Measurements from ENCODE around the gene PRKAR1B.
A peak's percentile ranks its signal among the peaks of the same experiment; 100 is the strongest.

The PRKAR1B gene

DNA sequence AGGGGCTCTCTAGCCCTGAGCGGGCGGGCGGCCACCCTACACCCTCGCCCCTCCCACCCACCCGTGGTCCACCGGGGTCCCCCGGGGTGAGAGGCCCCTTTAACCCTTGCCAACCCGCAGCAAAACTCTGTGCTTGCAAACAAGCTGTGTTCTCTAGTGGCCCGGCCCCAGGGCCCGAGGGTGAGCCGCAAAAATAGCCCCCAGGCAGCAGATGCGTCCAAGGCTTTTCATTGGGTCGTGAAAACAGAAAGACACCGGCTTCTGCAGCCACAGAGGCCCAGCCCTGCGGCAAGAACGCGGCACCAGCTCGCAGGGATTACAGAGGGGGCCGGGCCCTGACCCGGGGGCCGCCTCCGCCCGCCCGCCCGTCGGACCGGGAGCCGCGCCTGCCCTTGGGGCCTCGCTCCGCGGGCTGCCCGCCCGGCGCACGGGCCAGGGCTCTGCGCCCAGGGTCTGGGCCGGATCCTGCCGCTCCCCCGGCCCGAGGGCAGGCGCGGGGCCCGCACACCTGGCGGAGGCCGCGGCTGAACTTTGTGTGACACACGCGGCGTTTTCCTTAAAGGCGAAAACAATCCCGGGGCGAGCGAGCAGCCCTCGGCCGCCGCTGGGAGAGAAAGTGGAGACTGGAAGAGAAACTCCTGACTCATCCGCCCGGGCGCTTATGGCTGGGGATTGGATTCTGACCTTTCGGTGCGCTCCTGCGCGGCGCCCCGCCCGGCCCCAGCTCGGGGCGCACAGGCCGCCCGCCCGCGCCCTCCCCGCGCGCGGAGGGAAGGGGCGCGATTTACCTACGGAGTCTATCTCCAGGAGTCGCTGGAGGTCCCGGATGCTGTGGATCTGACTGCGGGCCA lies 210.2 kb downstream of the PRKAR1B start:
- H3K4me3 ChIP-seq (ENCODE audit: low read length), result peak overlapping the region; percentile 80
- H3K4me1 ChIP-seq (ENCODE audit: control insufficient read depth, insufficient read depth, low read length), result peaks cover 10% of the 10 kb centered on the region
- peak overlapping the region; percentile 51 for H3K27ac ChIP-seq (ENCODE audit: low read depth, low read length)
- H3K36me3 ChIP-seq (ENCODE audit: control insufficient read depth, insufficient read depth, low read length), result peaks cover 2% of the 10 kb centered on the region
- peaks cover 5% of the 10 kb centered on the region for H3K27me3 ChIP-seq (ENCODE audit: control insufficient read depth, insufficient read depth, low read length)
- H3K9ac ChIP-seq (ENCODE audit: low read length), result no peak overlapping the region

DNA sequence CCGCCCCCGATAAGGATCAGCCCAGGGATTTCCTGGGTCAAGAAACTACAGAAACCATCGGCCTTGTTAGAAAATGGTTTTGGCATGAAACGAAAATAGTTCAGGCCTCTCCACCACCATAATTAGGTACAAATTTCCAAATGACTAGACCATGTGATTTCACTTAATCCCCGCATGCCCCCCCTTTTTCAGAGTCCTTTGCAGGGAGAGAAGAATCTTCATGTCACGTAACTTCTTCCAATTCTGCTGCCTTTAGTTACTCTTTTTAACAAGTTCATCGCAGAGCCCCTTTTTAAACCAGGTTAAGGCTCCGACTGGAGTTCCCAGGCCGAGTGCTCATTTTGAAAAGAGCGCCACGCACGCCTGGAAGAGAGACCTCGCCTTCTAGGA lies 210.9 kb downstream of the PRKAR1B start:
- no peak overlapping the region for H3K4me3 ChIP-seq (ENCODE audit: low read length)
- H3K36me3 ChIP-seq (ENCODE audit: control insufficient read depth, insufficient read depth, low read length), result peaks cover 7% of the 10 kb centered on the region
- peaks cover 10% of the 10 kb centered on the region for H3K4me1 ChIP-seq (ENCODE audit: control insufficient read depth, insufficient read depth, low read length)
- H3K27me3 ChIP-seq (ENCODE audit: control insufficient read depth, insufficient read depth, low read length), result peaks cover 5% of the 10 kb centered on the region
- H3K27ac ChIP-seq (ENCODE audit: low read depth, low read length), result no peak overlapping the region
- no peak overlapping the region for H3K9ac ChIP-seq (ENCODE audit: low read length)

DNA sequence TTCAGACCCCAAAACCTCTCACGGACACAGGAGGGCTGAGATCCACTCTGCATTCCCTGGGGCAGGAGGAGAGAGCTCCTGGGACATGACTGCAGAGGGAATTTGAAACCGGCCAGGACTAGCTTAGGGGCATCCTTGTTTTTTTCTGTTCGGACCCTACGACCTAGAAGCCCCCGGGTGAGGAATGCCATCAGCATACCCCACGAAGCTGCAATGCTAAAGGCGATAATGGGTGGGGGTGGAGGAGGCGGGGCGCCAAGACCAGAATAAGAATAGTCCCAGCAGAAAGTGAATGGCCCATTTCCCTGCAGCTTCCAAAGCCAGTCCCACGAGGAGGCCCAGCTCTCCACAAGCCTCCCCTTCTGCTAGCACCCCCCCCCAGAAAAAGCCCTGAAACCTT lies 211.5 kb downstream of the PRKAR1B start:
- H3K4me1 ChIP-seq (ENCODE audit: control insufficient read depth, insufficient read depth, low read length), result peaks cover 10% of the 10 kb centered on the region
- H3K27ac ChIP-seq (ENCODE audit: low read depth, low read length), result no peak overlapping the region
- no peak overlapping the region for H3K9ac ChIP-seq (ENCODE audit: low read length)
- peaks cover 2% of the 10 kb centered on the region for H3K27me3 ChIP-seq (ENCODE audit: control insufficient read depth, insufficient read depth, low read length)
- no peak overlapping the region for H3K4me3 ChIP-seq (ENCODE audit: low read length)
- peaks cover 7% of the 10 kb centered on the region for H3K36me3 ChIP-seq (ENCODE audit: control insufficient read depth, insufficient read depth, low read length)

DNA sequence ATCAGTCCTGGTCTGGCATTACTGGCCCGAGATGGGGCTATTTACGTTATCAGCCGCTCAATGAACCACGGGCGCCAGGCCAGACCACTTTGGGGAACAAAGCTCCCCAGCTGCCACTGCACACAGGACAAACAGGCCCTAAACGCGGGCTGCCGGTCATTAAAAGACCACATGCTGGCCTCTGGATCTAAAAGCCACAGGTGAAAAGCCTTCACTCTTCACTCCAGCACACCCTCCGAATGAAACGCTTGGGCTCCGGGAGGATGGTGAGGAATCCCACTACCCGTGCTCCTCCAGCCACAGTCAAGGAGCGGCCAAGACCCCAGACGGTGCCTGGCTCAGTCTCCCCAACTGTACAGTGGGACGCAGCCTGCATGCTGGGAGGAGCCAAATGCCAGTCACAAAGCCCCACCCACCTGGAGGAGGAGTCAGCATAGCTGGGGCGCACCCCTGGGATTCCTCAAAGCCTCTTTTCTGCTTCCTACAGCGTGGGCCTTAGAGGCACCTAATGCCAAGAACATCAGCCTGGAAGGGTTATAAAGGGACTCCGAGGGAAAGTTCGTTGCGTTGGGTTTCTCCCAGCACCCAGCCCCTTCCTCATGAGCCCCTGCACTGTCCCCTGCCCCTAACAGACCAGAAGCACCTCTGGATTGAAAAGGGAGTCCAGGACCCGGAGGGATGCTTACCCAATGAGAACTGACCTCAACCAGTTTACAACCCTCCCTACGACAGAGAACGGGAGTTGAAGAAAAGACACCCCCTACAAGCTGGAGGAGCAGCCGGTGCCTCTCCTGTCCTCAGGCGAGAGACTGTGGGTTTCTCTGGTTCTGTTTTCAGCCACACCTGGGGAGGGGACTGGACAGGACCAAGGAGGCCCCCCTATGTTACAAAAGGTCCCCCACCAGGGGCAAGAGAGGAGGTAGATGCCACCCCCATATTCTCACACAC lies 212.2 kb downstream of the PRKAR1B start:
- Histone ChIP-seq H3K9ac (ENCODE audit: low read length) (no peak overlapping the region), H3K4me1 (ENCODE audit: control insufficient read depth, insufficient read depth, low read length) (peaks cover 8% of the 10 kb centered on the region), H3K4me3 (ENCODE audit: low read length) (no peak overlapping the region)

DNA sequence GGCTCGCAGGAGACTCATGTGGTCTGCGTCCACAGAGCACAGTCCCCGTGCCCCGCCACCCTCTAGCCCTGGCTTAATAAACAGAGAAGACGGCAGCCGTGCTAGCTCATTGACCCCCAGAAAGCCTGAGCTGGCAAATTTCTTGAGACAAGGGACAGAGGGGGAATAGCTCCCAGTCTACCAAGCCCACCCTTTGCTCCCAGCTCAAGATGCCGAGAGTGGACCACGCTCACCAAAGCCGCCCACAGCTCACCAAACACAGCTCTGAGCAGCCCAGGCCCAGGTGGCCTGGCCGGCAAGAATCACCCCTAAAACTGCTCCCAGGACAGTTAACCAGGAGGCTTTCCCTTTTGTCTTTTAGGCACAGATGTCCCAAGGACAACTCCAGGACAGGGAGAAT lies 212.8 kb downstream of the PRKAR1B start:
- H3K9ac ChIP-seq (ENCODE audit: low read length), result no peak overlapping the region
- H3K27me3 ChIP-seq (ENCODE audit: control insufficient read depth, insufficient read depth, low read length), result no peaks in the 10 kb centered on the region
- H3K4me3 ChIP-seq (ENCODE audit: low read length), result no peak overlapping the region
- peaks cover 7% of the 10 kb centered on the region for H3K36me3 ChIP-seq (ENCODE audit: control insufficient read depth, insufficient read depth, low read length)
- H3K27ac ChIP-seq (ENCODE audit: low read depth, low read length), result no peak overlapping the region
- peaks cover 8% of the 10 kb centered on the region for H3K4me1 ChIP-seq (ENCODE audit: control insufficient read depth, insufficient read depth, low read length)

More for the DNA sequence above, 212.2 kb downstream of the PRKAR1B start:
- Histone ChIP-seq H3K27me3 (ENCODE audit: control insufficient read depth, insufficient read depth, low read length) (no peaks in the 10 kb centered on the region), H3K36me3 (ENCODE audit: control insufficient read depth, insufficient read depth, low read length) (peaks cover 7% of the 10 kb centered on the region), H3K27ac (ENCODE audit: low read depth, low read length) (peak overlapping the region; percentile 10)

DNA sequence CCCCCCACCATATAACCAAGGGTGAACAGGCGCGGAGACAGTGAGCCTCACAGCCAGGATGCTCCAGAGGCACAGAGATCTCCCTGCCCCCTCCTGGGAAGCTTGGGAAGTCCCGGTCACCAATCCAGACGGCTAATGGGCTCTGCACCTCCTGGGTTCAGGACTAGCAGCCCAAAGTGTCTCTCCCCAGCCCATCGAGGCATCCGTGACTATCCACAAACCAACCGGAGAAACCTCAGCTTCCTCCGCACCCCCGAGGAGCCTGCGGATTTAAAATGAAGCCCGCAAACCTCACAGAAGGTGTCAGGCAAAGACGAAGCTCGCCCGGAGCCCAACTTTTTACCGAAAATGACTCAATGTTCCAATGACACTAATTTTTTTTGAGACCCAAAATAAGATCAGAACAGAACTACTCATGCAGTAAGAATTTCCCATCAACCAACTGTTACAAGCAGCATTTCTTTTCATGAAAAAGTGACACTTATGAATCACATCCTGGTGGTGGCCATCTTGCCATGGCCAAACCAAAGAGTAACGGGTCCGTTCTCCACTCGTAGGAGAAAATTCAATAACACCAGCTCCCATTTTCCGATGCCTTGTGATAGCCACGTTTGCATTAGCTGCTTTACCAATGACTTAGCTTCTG lies 213.4 kb downstream of the PRKAR1B start:
- H3K9ac ChIP-seq (ENCODE audit: low read length), result no peak overlapping the region
- H3K36me3 ChIP-seq (ENCODE audit: control insufficient read depth, insufficient read depth, low read length), result peaks cover 7% of the 10 kb centered on the region
- no peak overlapping the region for H3K4me3 ChIP-seq (ENCODE audit: low read length)
- H3K27me3 ChIP-seq (ENCODE audit: control insufficient read depth, insufficient read depth, low read length), result no peaks in the 10 kb centered on the region
- peaks cover 8% of the 10 kb centered on the region for H3K4me1 ChIP-seq (ENCODE audit: control insufficient read depth, insufficient read depth, low read length)
- H3K27ac ChIP-seq (ENCODE audit: low read depth, low read length), result peak overlapping the region; percentile 45

DNA sequence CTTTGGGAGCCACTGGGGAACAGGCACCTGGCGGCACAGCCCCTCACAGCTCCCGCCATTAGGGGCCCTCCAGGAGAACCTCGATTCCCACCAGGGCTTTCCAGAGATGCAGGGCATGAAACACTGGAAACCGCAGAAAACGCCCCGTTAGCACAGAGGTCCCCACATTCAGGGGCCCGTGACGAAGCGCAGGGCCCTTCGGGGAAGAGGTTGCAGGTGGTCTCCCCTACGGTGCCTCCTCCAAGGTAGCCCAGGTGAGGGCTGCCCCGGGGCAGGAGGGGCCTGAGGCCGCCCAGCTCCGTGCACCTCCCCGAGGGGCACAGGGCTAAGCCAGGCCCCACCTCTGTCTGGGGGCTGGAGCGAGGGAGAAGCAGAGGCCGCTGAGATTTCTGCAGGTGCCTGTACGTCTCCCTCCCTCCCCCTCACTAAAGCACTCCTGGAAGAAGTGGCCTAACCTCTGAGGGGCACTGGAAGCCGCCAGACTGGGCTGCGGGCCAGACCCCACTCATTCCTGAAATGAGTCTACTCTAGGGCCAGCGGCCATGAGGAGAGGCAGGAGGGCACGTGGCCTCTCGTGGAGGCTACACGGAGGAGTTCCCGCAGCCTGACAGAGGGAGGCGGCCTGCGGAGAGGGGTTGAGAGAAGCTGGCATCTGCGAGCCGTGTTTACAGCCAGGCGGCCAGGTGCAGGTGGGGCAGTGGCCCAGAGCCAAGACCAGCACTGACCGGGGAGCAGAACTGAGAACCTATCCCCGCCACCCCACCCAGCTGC lies 214.4 kb downstream of the PRKAR1B start:
- Histone ChIP-seq H3K4me1 (ENCODE audit: control insufficient read depth, insufficient read depth, low read length) (peaks cover 8% of the 10 kb centered on the region), H3K4me3 (ENCODE audit: low read length) (no peak overlapping the region), H3K27me3 (ENCODE audit: control insufficient read depth, insufficient read depth, low read length) (no peaks in the 10 kb centered on the region), H3K9ac (ENCODE audit: low read length) (no peak overlapping the region), H3K27ac (ENCODE audit: low read depth, low read length) (peak overlapping the region; percentile 45), H3K36me3 (ENCODE audit: control insufficient read depth, insufficient read depth, low read length) (peaks cover 7% of the 10 kb centered on the region)

DNA sequence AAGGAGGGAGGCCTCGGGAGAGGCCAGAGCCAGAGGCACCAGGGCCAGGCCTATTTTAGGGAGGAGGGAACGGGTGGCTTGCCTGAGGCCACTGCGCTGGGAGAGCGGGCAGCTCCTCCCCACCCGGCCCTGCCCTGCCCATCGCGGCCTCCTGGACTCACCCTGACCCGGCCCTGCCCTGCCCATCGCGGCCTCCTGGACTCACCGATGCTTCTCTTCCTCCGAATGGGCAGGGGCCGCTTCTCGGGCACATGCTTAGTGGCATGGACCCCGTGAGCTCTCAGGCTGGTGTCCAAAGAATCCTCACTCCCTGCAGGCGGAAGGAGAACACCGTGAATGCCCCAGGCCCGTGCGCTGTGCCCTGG lies 215.0 kb downstream of the PRKAR1B start:
- Histone ChIP-seq H3K27ac (ENCODE audit: low read depth, low read length) (no peak overlapping the region), H3K4me3 (ENCODE audit: low read length) (no peak overlapping the region), H3K27me3 (ENCODE audit: control insufficient read depth, insufficient read depth, low read length) (no peaks in the 10 kb centered on the region), H3K9ac (ENCODE audit: low read length) (no peak overlapping the region), H3K4me1 (ENCODE audit: control insufficient read depth, insufficient read depth, low read length) (peaks cover 8% of the 10 kb centered on the region), H3K36me3 (ENCODE audit: control insufficient read depth, insufficient read depth, low read length) (peaks cover 7% of the 10 kb centered on the region)

DNA sequence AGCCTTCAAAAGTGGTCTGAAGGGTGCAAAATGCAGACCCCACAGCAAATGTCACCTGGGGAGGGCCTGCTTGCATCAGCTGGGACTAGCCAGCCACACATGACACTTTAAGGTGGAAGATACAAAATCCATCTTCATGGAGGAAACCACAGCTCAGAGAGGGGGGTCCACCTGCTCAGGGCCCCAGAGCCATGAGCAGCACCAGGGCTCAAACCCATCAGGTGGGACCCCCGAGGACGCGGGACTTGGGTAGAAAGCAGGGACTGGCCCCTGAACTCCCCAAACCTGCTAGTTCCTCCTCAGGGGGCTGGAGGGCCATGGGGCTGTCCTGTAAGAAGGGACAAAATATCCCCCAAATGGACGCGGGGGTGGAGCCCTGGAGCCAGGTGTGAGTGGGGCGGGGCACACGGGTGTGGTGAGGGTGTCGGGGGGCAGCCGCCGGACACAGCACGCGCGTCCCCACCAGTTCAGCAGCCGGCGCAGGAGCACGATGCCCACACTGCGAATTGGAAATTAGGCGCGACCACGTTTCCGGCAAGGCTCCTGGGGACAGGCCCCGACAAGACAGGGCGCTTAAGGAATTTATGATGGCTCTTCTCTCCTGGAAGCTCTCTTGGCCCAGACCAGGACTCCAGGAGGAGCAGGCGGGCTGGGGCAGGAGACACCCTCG lies 215.5 kb downstream of the PRKAR1B start:
- no peak overlapping the region for H3K4me3 ChIP-seq (ENCODE audit: low read length)
- H3K9ac ChIP-seq (ENCODE audit: low read length), result no peak overlapping the region
- H3K27me3 ChIP-seq (ENCODE audit: control insufficient read depth, insufficient read depth, low read length), result no peaks in the 10 kb centered on the region
- H3K36me3 ChIP-seq (ENCODE audit: control insufficient read depth, insufficient read depth, low read length), result peaks cover 7% of the 10 kb centered on the region
- H3K4me1 ChIP-seq (ENCODE audit: control insufficient read depth, insufficient read depth, low read length), result peaks cover 8% of the 10 kb centered on the region
- H3K27ac ChIP-seq (ENCODE audit: low read depth, low read length), result no peak overlapping the region

DNA sequence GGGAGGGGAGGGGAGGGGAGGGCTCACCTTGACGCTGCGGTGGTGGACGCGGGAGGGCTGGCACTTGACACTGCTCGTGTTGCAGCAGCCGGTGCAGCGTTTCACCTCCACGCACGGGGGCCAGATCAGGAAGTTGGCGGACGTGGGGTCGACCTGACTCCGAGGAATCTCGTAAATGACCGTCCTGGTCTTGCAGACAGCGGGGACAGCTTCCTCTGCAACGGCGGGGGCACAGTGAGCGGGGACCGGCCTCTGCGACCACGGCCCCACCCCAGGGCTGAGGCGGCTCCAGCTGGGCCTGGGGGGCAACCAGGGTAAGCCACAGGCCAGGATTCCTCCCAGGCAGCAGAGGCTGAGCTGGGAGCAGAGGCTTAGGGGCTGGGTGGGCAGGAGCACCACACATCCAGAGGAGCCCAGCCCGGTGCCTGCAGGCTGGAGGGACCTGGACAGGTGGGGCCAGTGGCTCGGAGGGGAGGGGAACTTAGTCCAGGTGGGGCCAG lies 216.2 kb downstream of the PRKAR1B start:
- Histone ChIP-seq H3K27ac (ENCODE audit: low read depth, low read length) (no peak overlapping the region), H3K27me3 (ENCODE audit: control insufficient read depth, insufficient read depth, low read length) (no peaks in the 10 kb centered on the region), H3K9ac (ENCODE audit: low read length) (no peak overlapping the region), H3K4me1 (ENCODE audit: control insufficient read depth, insufficient read depth, low read length) (peaks cover 8% of the 10 kb centered on the region), H3K36me3 (ENCODE audit: control insufficient read depth, insufficient read depth, low read length) (peaks cover 11% of the 10 kb centered on the region), H3K4me3 (ENCODE audit: low read length) (no peak overlapping the region)

DNA sequence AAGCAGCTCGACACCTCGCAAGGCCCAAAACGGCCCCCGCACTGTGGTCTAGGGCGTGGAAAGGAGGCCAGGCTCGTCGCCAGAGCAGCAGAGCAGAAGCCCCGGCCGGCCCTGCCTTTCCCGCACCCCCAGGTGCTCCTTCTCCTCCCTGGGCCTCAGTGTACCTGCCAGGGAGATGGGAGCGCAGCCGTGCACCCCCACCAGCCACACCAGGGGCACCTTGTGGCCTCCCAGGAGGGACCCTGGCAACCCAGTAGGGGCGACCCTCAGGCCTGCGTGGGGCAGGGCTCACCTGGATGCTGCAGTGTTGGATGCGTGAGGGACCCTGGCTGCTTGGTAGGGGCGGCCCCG lies 217.0 kb downstream of the PRKAR1B start:
- Histone ChIP-seq H3K9ac (ENCODE audit: low read length) (no peak overlapping the region), H3K4me3 (ENCODE audit: low read length) (no peak overlapping the region), H3K27ac (ENCODE audit: low read depth, low read length) (no peak overlapping the region), H3K4me1 (ENCODE audit: control insufficient read depth, insufficient read depth, low read length) (peaks cover 2% of the 10 kb centered on the region), H3K36me3 (ENCODE audit: control insufficient read depth, insufficient read depth, low read length) (peaks cover 11% of the 10 kb centered on the region), H3K27me3 (ENCODE audit: control insufficient read depth, insufficient read depth, low read length) (no peaks in the 10 kb centered on the region)
